B cell (primary cell): ENCODE measurements around the gene TDRD9. TPM values are rescaled to one million over a fixed set of nuclear protein-coding genes. Genes with fewer than 3 reads are reported as not detected.

Source experiments
- ATAC-seq: fragments of 200-7000 bp; cut with Tn5 transposase; one replicate; pipeline ENCODE4 v1.10.0; 2021; ENCODE audit warnings: low read depth, mild to moderate bottlenecking, moderate number of reproducible peaks, moderate library complexity
- CTCF ChIA-PET: fragments of 350-600 bp; sonication (Branson Sonifier 250); formaldehyde crosslinking; loops from one replicate; lab custom pipeline; 2021; ENCODE audit warnings: antibody characterized with exemption, inconsistent platforms; lab: Charles Lee
- POLR2A ChIA-PET: fragments of 350-600 bp; sonication (Branson Sonifier 250); formaldehyde crosslinking; loops from one replicate; lab custom pipeline; 2021; ENCODE audit warnings: antibody characterized with exemption; lab: Charles Lee
- DNase-seq: peaks from one replicate; pipeline ENCODE4 v3.0.0; 2013
- H2AFZ ChIP-seq: 2 replicates; pipeline ENCODE4 v1.6.1; 2012; ENCODE audit warnings: mild to moderate bottlenecking, low read depth, low read length; ENCODE audit not compliant: insufficient read depth, poor library complexity, severe bottlenecking
- H3K27ac ChIP-seq, 2 donors: 1 replicate in 1 of 2; 2 replicates in 1 of 2; pipeline ENCODE4 v1.5.1; 2012 to 2013; ENCODE audit warnings: low read length in 2 of 2, mild to moderate bottlenecking in 2 of 2, moderate library complexity in 1 of 2
- H3K27me3 ChIP-seq, 4 experiments: fragments of 200-600 bp in 1 of 4; sonication (generic) in 1 of 4; replicated peaks in 1 of 4; 1 replicate in 2 of 4; 2 replicates in 2 of 4; pipeline versions ENCODE4 v1.6.1 to v1.7.0; 2013 to 2016; ENCODE audit warnings: low read length in 3 of 4, mild to moderate bottlenecking in 2 of 4, mixed read lengths in 1 of 4, moderate library complexity in 1 of 4; ENCODE audit not compliant: insufficient read depth in 4 of 4, control insufficient read depth in 3 of 4; ENCODE audit errors: control extremely low read depth in 1 of 4
- H3K36me3 ChIP-seq, 2 experiments: replicated peaks in 1 of 2; 1 replicate in 1 of 2; 2 replicates in 1 of 2; pipeline versions ENCODE4 v1.6.1 to v1.7.1; 2013; ENCODE audit warnings: low read length in 1 of 2; ENCODE audit not compliant: insufficient read depth in 2 of 2, control insufficient read depth in 1 of 2; ENCODE audit errors: control extremely low read depth in 1 of 2, extremely low read depth in 1 of 2
- H3K4me1 ChIP-seq, 2 donors: fragments of 200-600 bp in 1 of 2; sonication (generic) in 1 of 2; 1 replicate in 1 of 2; 2 replicates in 1 of 2; pipeline versions ENCODE4 v1.5.1 to v1.6.1; 2013 to 2017; ENCODE audit warnings: low read length in 2 of 2; ENCODE audit not compliant: control insufficient read depth in 2 of 2, insufficient read depth in 2 of 2
- H3K4me2 ChIP-seq: replicated peaks from 2 replicates; pipeline ENCODE3; 2012; ENCODE audit warnings: mild to moderate bottlenecking, low read depth, low read length; ENCODE audit not compliant: poor library complexity, severe bottlenecking
- H3K4me3 ChIP-seq, 5 experiments: fragments of 200-600 bp in 1 of 5; sonication (generic) in 1 of 5; 1 replicate in 3 of 5; 2 replicates in 2 of 5; pipeline versions ENCODE4 v1.5.1 to v1.7.0; 2011 to 2016; ENCODE audit warnings: low read length in 4 of 5, mild to moderate bottlenecking in 4 of 5, low read depth in 2 of 5, control low read depth in 1 of 5, moderate library complexity in 1 of 5; ENCODE audit not compliant: insufficient read depth in 1 of 5; ENCODE audit errors: control extremely low read depth in 1 of 5, extremely low read depth in 1 of 5
- H3K79me2 ChIP-seq: fragments of 200-600 bp; sonication (generic); one replicate; pipeline ENCODE4 v1.6.0; 2016; ENCODE audit warnings: low read length; ENCODE audit not compliant: control insufficient read depth, insufficient read depth
- H3K9ac ChIP-seq: fragments of 200-600 bp; sonication (generic); 2 replicates; pipeline ENCODE4 v1.6.1; 2017; ENCODE audit warnings: mild to moderate bottlenecking, low read length, moderate library complexity
- H3K9me3 ChIP-seq, 3 donors: one replicate each; pipeline versions ENCODE4 v1.6.1 to v1.7.1; 2013; ENCODE audit warnings: low read length in 2 of 3; ENCODE audit not compliant: control insufficient read depth in 2 of 3, insufficient read depth in 1 of 3; ENCODE audit errors: control extremely low read depth in 1 of 3
- H4K20me1 ChIP-seq: 2 replicates; pipeline ENCODE4 v1.6.0; 2012; ENCODE audit warnings: mild to moderate bottlenecking, low read length; ENCODE audit not compliant: insufficient read depth, control insufficient read depth, poor library complexity, severe bottlenecking
- H3K27ac Mint-ChIP-seq: one replicate; pipeline ENCODE4 v1.8.0; 2021; ENCODE audit warnings: mixed read lengths
- H3K27me3 Mint-ChIP-seq: one replicate; pipeline ENCODE4 v1.8.0; 2021; ENCODE audit warnings: mixed read lengths
- H3K4me1 Mint-ChIP-seq: one replicate; pipeline ENCODE4 v1.8.0; 2021; ENCODE audit warnings: mixed read lengths
- H3K4me3 Mint-ChIP-seq: one replicate; pipeline ENCODE4 v1.8.0; 2021; ENCODE audit warnings: mixed read lengths
- H3K9me3 Mint-ChIP-seq: one replicate; pipeline ENCODE4 v1.8.0; 2022; ENCODE audit warnings: mixed read lengths; ENCODE audit not compliant: insufficient read depth
- EZH2 ChIP-seq: IDR thresholded peaks from 2 replicates; pipeline ENCODE4 v1.6.1; 2012; ENCODE audit warnings: borderline replicate concordance, low read depth, mild to moderate bottlenecking, moderate library complexity, low read length; ENCODE audit not compliant: insufficient read depth, poor library complexity, severe bottlenecking
- WGBS: methylation state at CpG from one replicate; pipeline ENCODE4 v1.1.5; 2013; ENCODE audit warnings: missing lambda C conversion rate; ENCODE audit not compliant: insufficient coverage; 5-methylcytosine and 5-hydroxymethylcytosine counted together
- intact Hi-C: fragments of 100-400 bp; cut with micrococcal nuclease; formaldehyde crosslinking; loops from one replicate; pipeline ENCODE4 v1.10.0; 2022
- polyA plus RNA-seq: library from polyadenylated mRNA; depleted of rRNA; stranded (reverse); fragments of >200 nt; gene quantifications from 2 replicates; pipeline ENCODE4 v1.2.3, GENCODE V29; 2012
- total RNA-seq, 2 donors: library from RNA; stranded (reverse); fragments of 120-200 nt in 1 of 2; gene quantifications; 1 replicate in 1 of 2; 2 replicates in 1 of 2; pipeline versions ENCODE4 v1.2.3 to v1.2.4, GENCODE V29; 2013 to 2022
- TF ChIP-seq, protein P1 (sequence below): fragments of 200-600 bp; IDR thresholded peaks from one replicate; pipeline ENCODE4 v1.8.0; 2022; ENCODE audit warnings: antibody characterized with exemption, mild to moderate bottlenecking

Gene TDRD9
- total and polyA plus RNA-seq, 2 donors (not counting 1 experiment from before 2014, with no cell fraction given) = 1.1 to 2.4 TPM

DNA sequence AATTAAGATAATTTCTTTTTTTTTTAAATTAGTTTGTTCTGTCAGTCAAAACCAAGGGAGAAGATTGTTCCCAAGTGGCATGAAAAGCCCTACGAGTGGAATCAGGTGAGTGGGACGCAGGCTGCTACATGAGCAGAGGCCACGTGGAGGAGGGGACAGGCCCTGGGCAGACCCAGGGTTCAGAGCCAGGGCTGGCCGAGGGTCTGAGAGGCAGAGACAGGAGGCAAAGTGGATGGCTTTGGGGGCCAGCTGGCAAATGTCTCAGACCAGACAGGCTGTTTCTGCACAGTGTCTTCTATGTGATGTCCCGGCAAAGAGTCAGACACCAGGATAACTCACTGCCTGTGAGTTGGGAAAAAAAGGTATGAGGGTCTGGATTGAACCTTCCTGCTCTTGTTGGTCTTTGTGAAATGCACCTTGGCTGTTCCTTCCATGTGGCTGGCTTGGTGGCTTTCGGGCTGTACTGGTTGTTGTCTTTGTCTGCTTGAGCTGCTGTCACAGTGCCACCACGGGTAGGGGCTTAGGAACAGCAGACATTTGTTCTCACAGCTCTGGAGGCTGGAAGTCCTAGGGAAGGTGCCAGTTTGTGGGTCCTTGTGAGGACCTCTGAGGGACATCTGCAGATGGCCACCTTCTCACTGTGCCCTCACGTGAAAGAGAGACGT, 121.5 kb downstream of the TDRD9 start:
- no peak overlapping the region for H3K9ac ChIP-seq
- CTCF ChIA-PET = no interaction called here
- intact Hi-C loops = no loop called here
- TF ChIP-seq, protein P1, sequence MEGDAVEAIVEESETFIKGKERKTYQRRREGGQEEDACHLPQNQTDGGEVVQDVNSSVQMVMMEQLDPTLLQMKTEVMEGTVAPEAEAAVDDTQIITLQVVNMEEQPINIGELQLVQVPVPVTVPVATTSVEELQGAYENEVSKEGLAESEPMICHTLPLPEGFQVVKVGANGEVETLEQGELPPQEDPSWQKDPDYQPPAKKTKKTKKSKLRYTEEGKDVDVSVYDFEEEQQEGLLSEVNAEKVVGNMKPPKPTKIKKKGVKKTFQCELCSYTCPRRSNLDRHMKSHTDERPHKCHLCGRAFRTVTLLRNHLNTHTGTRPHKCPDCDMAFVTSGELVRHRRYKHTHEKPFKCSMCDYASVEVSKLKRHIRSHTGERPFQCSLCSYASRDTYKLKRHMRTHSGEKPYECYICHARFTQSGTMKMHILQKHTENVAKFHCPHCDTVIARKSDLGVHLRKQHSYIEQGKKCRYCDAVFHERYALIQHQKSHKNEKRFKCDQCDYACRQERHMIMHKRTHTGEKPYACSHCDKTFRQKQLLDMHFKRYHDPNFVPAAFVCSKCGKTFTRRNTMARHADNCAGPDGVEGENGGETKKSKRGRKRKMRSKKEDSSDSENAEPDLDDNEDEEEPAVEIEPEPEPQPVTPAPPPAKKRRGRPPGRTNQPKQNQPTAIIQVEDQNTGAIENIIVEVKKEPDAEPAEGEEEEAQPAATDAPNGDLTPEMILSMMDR = no peak
- TF ChIP-seq EZH2 = no peak
- H4K20me1 ChIP-seq = no peaks in the 10 kb centered on the region
- 80% methylated on average over 9 of the region's 9 CpGs for WGBS
- H3K9me3 ChIP-seq = peaks cover 0 to 5% (median 0%) of the 10 kb centered on the region in 3 donors
- no peaks in the 10 kb centered on the region for H3K4me1 Mint-ChIP-seq
- no peak overlapping the region for H3K27ac Mint-ChIP-seq
- H3K36me3 ChIP-seq = no peaks in the 10 kb centered on the region
- DNase-seq (no peak), ATAC-seq (no peak)
- H3K4me2 ChIP-seq = no peak overlapping the region
- no peak overlapping the region for H3K4me3 Mint-ChIP-seq
- H3K27me3 Mint-ChIP-seq = peaks cover 32% of the 10 kb centered on the region
- no peaks in the 10 kb centered on the region for H3K79me2 ChIP-seq
- no peaks in the 10 kb centered on the region for H3K9me3 Mint-ChIP-seq
- no peak overlapping the region for H2AFZ ChIP-seq
- H3K4me3 ChIP-seq = no peak overlapping the region
- H3K4me1 ChIP-seq = no peaks in the 10 kb centered on the region
- H3K27ac ChIP-seq = no peak overlapping the region
- POLR2A ChIA-PET = no interaction called here
- peaks cover 0 to 8% (median 1%) of the 10 kb centered on the region in 4 experiments for H3K27me3 ChIP-seq

- Histone ChIP-seq H3K27ac (no peak overlapping the region), H3K27me3 (peaks cover 0 to 8% (median 1%) of the 10 kb centered on the region in 4 experiments), H3K4me2 (no peak overlapping the region), H3K9me3 (peaks cover 0 to 5% (median 0%) of the 10 kb centered on the region in 3 donors), H3K4me1 (no peaks in the 10 kb centered on the region), H2AFZ (no peak overlapping the region), H3K4me3 (no peak overlapping the region), H4K20me1 (no peaks in the 10 kb centered on the region), H3K9ac (no peak overlapping the region), H3K79me2 (no peaks in the 10 kb centered on the region), H3K36me3 (no peaks in the 10 kb centered on the region)
- no peak overlapping the region for H3K4me3 Mint-ChIP-seq
- 100% methylated on average over 1 of the region's 5 CpGs for WGBS
- POLR2A ChIA-PET = no interaction called here
- ATAC-seq (no peak), DNase-seq (no peak)
- H3K27me3 Mint-ChIP-seq = peaks cover 30% of the 10 kb centered on the region
- intact Hi-C loops = no loop called here
- no peak overlapping the region for H3K27ac Mint-ChIP-seq
- TF ChIP-seq, protein P1 = no peak
- CTCF ChIA-PET = no interaction called here
- H3K4me1 Mint-ChIP-seq = no peaks in the 10 kb centered on the region
- H3K9me3 Mint-ChIP-seq = no peaks in the 10 kb centered on the region
Observed at GRCh38 chr14:104051092-104051813, 123.0 kb downstream of the TDRD9 start.
